ENCODE results near the gene TNNT2. TPM values are rescaled to one million over a fixed set of nuclear protein-coding genes. Genes with fewer than 3 reads are reported as not detected.

Gene TNNT2
- total and polyA plus RNA-seq, 2 of the 8 experiments (the other 6 are each of a cell fraction or from before 2014, with no cell fraction given) = 3.1 to 21.0 TPM

GRCh38 chr1:201426479-201427310 is 49.2 kb upstream of the TNNT2 start:
- CTCF ChIA-PET (ENCODE audit: partially characterized antibody) = interaction anchor here (1.0 to 4.3 kb wide), 8 partner anchors 9 to 132 kb away, joined by 3 to 19 read pairs (median 6); no protein-coding TSS in a partner anchor

More at GRCh38 chr1:201426479-201427310, 49.2 kb upstream of the TNNT2 start:
- Histone ChIP-seq H3K79me2 (ENCODE audit: control insufficient read depth in 1 of 2, insufficient read depth in 2 of 2, low read length in 2 of 2) (no peaks in the 10 kb centered on the region), H3K56ac (replicated peaks; ENCODE audit: insufficient read length, low read depth, low read length) (no peak overlapping the region), H4K5ac (ENCODE audit: insufficient read length, low read depth, low read length) (no peak overlapping the region), H3K9ac (replicated peaks in 1 of 4; ENCODE audit: extremely low read depth in 1 of 4, low read depth in 3 of 4, low read length in 3 of 4) (no peak overlapping the region), H3K4me1 (replicated peaks in 1 of 4; ENCODE audit: control insufficient read depth in 3 of 4, insufficient read depth in 4 of 4, low read length in 3 of 4) (peaks cover 0 to 2% (median 0%) of the 10 kb centered on the region in 4 experiments; a peak in 1 of 7 replicates), H3K23ac (ENCODE audit: insufficient read length) (no peak overlapping the region), H4K20me1 (replicated peaks in 1 of 2; ENCODE audit: control insufficient read depth in 1 of 2, insufficient read depth in 2 of 2, low read length in 2 of 2) (no peaks in the 10 kb centered on the region), H4K8ac (ENCODE audit: extremely low read depth, insufficient read depth, low read length) (no peak overlapping the region), H3K23me2 (ENCODE audit: low read depth, low read length) (no peaks in the 10 kb centered on the region; the same call in 1 of the 2 replicates), H3K9me3 (ENCODE audit: insufficient read depth in 2 of 2, low read depth in 1 of 2, low read length in 1 of 2) (no peaks in the 10 kb centered on the region; a peak in 1 of 4 replicates), H4K91ac (replicated peaks; ENCODE audit: insufficient read length, low read length) (no peak overlapping the region), H2BK12ac (ENCODE audit: low read depth, low read length) (no peak overlapping the region), H2BK20ac (ENCODE audit: low read length) (no peak overlapping the region), H2BK120ac (replicated peaks; ENCODE audit: low read depth, low read length) (no peak overlapping the region), H2AK5ac (ENCODE audit: low read depth, low read length) (no peak overlapping the region), H2BK5ac (ENCODE audit: low read depth, low read length) (no peak overlapping the region), H3K18ac (ENCODE audit: extremely low read depth, low read length) (no peak overlapping the region), H3K36me3 (ENCODE audit: control insufficient read depth in 2 of 4, insufficient read depth in 4 of 4, low read length in 3 of 4) (no peaks in the 10 kb centered on the region), H2AFZ (ENCODE audit: low read length) (no peak overlapping the region), H2BK15ac (ENCODE audit: low read length) (no peak overlapping the region), H3K27me3 (replicated peaks in 1 of 4; ENCODE audit: control insufficient read depth in 3 of 4, extremely low read depth in 1 of 4, insufficient read depth in 3 of 4, low read length in 3 of 4) (no peaks in the 10 kb centered on the region), H3K14ac (ENCODE audit: insufficient read length) (no peak overlapping the region), H3K27ac (ENCODE audit: low read depth, low read length) (no peak overlapping the region), H3K79me1 (ENCODE audit: low read depth, low read length) (no peaks in the 10 kb centered on the region), H3K4ac (replicated peaks; ENCODE audit: insufficient read length, low read depth, low read length) (no peak overlapping the region), H3K4me2 (ENCODE audit: insufficient read depth in 1 of 2, low read depth in 2 of 2, low read length in 2 of 2) (no peak overlapping the region), H3K4me3 (ENCODE audit: extremely low read depth in 1 of 4, insufficient read depth in 2 of 4, low read depth in 3 of 4, low read length in 4 of 4) (no peak overlapping the region)
- TF ChIP-seq KDM1A (IDR thresholded peaks at IDR 0.05; ENCODE audit: borderline replicate concordance, low read length) (peak; percentile 42; the same call in 1 of the 2 replicates), ASH2L (IDR thresholded peaks at IDR 0.05; ENCODE audit: low read length) (no peak)
- FAIRE-seq = no peak
- POLR2A ChIA-PET (ENCODE audit: partially characterized antibody) = interaction anchor here (1.5 kb wide), 1 partner anchor 26 kb away, joined by 5 read pairs; no protein-coding TSS in a partner anchor
- DNase-seq (ENCODE audit: low read depth in 1 of 2, low spot score in 2 of 2) = no peak
- 87% methylated on average over 12 of the region's 15 CpGs; no CpG with 5 or more reads in 1 of the 2 experiments for WGBS, 2 experiments (ENCODE audit: extremely low coverage in 1 of 2, insufficient coverage in 1 of 2, insufficient read length in 1 of 2, insufficient replicate concordance in 2 of 2, low coverage in 1 of 2, low lambda C conversion rate in 2 of 2, missing lambda C conversion rate in 1 of 2)

All from H1 (cell line).